Amygdala (tissue), 56 donors: Measurements from ENCODE around the gene NCR2.

Experiments used
- DNase-seq, 56 donors: peaks; one replicate each; lab custom pipeline; 2025; lab: John Stamatoyannopoulos, UW

NCR2 gene

DNA sequence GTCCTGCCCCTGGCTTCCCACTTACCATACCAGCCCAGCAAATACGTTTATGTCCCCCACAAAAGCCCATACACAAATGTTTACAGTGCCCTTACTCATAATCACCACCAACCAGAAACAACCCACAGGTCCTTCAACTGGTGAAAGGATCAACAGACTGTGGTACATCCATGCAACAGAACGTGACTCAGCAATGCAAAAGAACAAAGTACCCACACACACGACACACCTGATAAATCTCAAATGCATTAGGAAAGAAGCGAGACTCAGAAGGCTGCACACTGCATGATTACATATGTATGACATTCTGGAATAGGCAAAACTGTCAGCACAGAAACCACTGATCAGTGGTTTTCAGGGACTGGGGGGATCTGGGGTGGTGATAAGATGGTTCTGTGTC lies 20.5 kb downstream of the NCR2 start:
- DNase-seq: no peak

DNA sequence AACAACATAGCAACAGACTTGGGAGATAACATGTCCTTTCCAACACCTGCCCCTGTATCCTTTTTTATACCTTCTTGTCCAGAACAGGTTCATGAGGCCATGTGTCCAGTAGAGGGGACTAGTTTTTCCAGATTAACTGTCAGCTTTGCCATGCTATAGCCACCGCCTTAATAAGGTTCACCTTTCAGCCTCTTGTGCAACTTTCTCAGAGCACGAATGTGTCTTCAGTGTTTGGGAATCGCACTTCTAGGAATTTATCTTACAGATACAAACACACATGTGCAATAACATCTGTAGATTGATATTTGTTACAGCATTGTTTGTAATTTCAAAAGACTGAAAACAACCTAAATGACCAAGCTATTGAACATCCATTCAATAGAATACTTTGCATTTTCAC lies 21.4 kb downstream of the NCR2 start:
- no peak for DNase-seq

DNA sequence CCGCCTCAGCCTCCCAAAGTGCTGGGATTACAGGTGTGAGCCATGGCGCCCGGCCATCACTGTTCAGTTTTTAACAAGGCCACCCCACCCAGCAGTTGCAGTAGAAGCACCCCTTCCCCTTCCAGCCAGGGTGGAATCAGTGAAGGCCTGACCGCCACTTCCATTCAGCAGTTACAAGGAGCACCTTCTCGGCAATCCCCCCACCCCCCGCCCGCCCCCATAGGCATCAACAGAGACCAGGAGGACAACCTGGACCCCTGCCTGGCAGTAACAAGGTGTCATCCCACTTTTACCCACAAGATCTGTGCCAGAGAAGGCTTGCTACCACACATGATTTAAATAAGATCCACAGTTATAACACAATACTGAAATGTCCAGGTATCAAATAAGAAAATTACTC lies 23.1 kb downstream of the NCR2 start:
- DNase-seq: no peak

GRCh38 chr6:41359617-41360313 lies 24.4 kb downstream of the NCR2 start:
- no peak for DNase-seq

GRCh38 chr6:41360314-41360685 lies 24.9 kb downstream of the NCR2 start:
- DNase-seq: no peak

GRCh38 chr6:41366150-41366549 lies 30.7 kb downstream of the NCR2 start:
- no peak for DNase-seq

DNA sequence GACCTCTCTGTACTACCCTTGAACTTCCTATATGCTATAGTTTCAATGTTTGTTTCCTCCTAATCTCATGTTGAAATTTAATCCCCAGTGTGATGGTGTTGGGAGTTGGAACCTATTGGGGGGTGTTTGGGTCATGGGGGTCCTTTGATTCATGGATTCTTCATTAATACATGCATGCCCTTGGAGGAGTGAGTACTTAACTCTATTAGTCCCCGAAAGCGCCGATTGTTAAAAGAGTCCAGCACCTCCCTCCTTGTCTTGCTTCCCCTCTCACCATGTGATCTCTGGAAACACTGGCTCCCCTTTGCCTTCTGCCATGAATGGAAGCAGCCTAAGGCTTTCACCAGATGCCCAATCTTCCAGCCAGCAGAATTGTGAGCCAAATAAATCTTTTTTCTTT lies 31.7 kb downstream of the NCR2 start:
- DNase-seq: no peak

DNA sequence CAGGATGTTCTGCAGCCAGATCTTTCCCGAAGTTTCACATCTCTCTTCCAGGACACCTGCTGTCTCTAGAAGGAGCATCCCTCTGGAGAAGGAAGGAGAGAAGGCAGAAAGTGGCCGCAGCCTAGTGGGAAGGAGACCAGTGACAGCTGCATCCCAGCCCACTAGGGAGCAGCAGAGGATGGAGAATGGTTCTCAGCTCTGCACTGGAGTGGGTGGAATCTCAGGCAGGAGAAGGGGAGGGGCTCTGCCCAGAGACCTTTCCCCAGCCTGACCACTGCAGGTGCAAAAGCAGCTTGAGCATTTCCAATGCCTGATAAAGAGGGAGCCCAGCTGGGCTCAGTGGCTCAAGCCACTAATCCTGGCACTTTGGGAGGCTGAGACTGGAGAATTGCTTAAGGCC lies 32.3 kb downstream of the NCR2 start:
- peak in 50 of 56 donors; percentile 5 to 82 (median 46) for DNase-seq

DNA sequence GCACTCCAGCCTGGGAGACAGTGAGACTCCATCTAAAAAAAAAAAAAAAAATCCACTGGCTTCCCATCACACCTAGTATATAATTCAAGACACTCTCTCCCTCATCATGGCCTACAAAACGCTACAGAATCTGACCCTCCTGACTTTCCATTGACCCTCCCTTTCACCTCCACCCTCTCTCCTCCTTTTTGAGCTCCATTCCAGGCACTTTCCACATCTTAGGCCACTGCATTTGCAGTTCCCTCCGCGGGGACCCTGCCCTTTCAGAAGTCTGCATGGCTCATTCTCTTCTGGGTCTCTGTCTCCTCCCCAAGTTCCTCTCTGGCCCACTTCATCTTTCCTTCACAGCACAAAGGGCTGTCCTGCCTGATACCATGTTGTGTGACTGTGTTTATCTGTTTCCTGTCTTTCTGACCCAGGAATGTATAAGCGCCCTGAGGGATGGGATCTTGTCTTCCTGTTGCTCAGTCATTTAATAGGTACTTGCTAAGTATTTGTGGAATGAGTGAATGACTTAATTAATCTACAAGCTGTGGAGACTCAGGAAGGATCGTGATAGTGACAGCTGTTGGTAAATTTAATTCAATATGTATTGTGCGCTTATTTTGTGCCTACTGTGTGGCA lies 35.2 kb downstream of the NCR2 start:
- DNase-seq: no peak

DNA sequence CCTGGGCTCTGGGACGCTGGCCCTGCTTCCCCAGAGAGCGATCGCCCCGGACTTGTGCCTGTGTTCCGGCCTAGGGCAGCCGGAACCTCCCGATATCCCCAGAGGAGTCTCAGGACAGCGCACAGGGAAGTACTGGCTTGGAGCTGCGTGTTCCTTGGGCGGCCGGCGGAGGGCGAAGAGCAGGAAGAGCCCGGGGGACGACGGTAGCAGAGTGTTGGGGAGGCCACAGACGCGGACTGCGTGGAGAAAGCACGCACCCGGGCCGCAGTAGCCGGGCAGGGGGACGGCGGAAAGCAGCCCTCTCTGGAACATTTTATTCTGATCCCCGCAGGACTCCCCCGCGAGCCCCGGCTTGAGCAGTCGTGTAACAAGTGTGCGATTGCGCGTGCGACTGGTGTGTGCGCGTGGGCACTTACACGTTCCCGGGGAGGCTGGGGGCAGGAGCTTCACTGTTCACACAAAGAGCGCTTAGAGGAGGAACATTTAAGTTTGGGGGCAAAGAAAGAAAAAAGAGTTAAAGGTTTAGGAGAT lies 36.1 kb downstream of the NCR2 start:
- peak in 8 of 56 donors; percentile 10 to 35 (median 20) for DNase-seq

GRCh38 chr6:41371992-41372831 lies 36.8 kb downstream of the NCR2 start:
- peak in 1 of 56 donors; percentile 7 for DNase-seq

DNA sequence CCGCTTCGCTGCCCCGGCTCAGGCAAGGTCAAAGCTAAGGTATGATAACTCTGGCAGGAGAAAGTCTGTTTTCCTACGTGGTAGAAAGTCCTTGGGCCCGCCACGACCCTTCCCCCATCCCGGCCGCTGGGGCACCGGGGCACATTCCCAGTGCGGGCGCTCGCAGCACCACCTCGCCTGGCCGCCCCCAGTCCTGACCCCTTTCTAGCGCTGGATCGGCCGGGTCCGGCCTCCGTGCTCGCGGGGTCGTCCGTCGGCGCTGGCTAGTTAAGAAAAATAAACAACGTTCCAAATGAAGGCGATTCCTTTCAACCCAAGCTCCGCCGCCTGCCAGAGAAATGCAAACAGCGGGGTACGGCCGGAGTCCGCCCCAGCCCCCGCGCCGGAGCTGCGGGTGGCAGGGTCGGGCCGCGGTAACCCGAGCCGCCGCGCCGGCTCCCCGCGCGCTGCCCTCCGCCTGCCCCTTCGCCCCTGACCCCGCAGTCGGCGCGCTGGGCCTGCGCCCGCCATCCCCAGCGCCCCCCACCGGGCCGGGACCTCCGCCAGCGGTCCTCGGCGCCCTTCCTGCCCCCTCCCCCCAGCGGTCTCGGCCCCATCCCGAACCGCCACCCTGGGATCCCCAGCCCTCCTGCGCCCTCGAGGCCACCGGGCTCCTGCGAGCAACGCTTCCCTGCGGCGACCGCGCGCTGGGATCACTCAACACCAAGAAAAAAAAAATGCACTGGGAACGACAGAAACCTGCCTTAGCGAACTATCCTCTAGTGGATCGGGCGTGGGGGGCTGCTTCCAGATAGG lies 37.6 kb downstream of the NCR2 start:
- no peak for DNase-seq

- no peak for DNase-seq
These were observed 38.2 kb downstream of the NCR2 start for GRCh38 chr6:41373627-41373918.

- DNase-seq: no peak
These were observed 38.7 kb downstream of the NCR2 start for GRCh38 chr6:41373919-41374617.

- DNase-seq: no peak
These were observed 39.5 kb downstream of the NCR2 start for GRCh38 chr6:41374618-41375590.

DNA sequence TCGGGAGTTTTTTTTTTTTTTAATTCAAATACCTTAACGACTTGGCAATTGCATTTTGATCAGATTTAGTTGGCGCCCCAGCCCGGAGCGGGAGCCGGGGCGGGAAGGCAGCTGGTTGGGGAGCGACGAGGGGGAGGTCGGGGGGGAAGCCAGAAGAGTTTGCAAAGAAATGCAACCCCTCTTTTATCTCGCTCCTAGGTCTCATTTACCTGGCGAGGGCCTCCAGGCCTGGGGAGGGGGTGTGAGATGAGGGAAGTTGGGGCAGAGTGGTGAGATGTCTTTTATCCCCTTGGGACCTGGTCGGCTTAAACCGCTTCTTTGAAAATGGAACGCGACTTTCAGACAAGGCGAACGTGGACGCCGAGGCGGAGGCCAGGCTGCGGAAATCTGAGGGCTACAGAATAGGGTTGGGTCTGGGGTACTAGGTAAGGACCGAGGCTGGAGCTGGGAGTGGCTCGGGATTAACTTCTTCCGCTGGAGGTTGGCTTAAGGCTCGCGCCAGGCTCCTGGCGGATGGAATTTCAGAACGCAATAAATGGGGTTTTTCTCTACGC lies 40.3 kb downstream of the NCR2 start:
- DNase-seq: no peak

DNA sequence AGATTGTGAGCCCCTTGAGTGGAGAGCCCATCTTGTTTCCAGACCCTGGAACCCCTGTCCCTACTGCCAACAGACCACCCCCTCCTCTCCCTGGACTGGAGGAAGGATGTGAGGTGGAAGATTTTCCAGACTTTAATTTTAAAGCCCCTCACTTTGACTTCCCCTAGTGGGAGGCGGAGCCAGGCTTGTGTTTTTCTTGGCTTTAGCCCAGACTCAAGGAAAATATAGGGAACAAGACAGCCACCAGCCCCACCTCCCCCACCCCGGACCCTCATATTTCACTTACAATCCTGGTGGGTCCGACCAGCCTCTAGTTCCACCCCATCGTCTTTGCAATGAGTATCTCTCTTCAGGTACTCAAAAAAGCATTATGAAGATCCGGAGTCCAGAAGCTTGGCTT lies 40.8 kb downstream of the NCR2 start:
- DNase-seq: no peak

DNA sequence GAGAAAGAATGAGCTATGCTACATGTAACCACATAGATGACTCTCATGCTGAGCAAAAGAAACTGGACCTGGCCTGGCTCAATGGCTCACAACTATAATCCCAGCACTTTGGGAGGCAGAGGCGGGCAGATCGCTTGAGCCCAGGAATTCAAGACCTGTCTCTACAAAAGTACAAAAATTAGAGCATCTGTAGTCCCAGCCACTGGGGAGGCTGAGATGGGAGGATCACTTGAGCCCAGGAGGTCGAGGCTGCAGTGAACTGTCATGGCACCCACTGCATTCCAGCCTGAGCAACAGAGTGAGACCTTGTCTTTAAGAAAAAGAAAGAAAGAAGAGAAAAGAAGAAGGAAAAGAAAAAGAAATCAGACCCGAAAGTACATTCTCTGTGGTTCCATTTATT lies 41.7 kb downstream of the NCR2 start:
- no peak for DNase-seq

- no peak for DNase-seq
These were observed 43.9 kb downstream of the NCR2 start for GRCh38 chr6:41379306-41379705.
